Measurements from ENCODE around the gene SORL1-AS1.
"Not testable (repeated sequence)": the region's sequence is repeated elsewhere in the genome, so short reads cannot be mapped to it uniquely, and the experiment has no call there.

SORL1-AS1 gene

GRCh38 chr11:121482231-121483129 lies 29.7 kb upstream of the SORL1-AS1 start (continued):
- TF ChIP-seq TCF7 (CRISPR knock-in tag; IDR thresholded peaks at IDR 0.05; ENCODE audit: low read depth) (no peak), ZBTB43 (CRISPR knock-in tag; IDR thresholded peaks at IDR 0.05) (no peak), ZNF396 (CRISPR knock-in tag; IDR thresholded peaks at IDR 0.05; ENCODE audit: borderline replicate concordance) (no peak), ZNF423 (CRISPR knock-in tag; IDR thresholded peaks at IDR 0.05) (no peak), ZNF121 (CRISPR knock-in tag; IDR thresholded peaks at IDR 0.05) (no peak)
- TF ChIP-seq, protein P1, sequence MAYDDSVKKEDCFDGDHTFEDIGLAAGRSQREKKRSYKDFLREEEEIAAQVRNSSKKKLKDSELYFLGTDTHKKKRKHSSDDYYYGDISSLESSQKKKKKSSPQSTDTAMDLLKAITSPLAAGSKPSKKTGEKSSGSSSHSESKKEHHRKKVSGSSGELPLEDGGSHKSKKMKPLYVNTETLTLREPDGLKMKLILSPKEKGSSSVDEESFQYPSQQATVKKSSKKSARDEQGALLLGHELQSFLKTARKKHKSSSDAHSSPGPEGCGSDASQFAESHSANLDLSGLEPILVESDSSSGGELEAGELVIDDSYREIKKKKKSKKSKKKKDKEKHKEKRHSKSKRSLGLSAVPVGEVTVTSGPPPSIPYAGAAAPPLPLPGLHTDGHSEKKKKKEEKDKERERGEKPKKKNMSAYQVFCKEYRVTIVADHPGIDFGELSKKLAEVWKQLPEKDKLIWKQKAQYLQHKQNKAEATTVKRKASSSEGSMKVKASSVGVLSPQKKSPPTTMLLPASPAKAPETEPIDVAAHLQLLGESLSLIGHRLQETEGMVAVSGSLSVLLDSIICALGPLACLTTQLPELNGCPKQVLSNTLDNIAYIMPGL (CRISPR knock-in tag; IDR thresholded peaks at IDR 0.05) = no peak

DNA sequence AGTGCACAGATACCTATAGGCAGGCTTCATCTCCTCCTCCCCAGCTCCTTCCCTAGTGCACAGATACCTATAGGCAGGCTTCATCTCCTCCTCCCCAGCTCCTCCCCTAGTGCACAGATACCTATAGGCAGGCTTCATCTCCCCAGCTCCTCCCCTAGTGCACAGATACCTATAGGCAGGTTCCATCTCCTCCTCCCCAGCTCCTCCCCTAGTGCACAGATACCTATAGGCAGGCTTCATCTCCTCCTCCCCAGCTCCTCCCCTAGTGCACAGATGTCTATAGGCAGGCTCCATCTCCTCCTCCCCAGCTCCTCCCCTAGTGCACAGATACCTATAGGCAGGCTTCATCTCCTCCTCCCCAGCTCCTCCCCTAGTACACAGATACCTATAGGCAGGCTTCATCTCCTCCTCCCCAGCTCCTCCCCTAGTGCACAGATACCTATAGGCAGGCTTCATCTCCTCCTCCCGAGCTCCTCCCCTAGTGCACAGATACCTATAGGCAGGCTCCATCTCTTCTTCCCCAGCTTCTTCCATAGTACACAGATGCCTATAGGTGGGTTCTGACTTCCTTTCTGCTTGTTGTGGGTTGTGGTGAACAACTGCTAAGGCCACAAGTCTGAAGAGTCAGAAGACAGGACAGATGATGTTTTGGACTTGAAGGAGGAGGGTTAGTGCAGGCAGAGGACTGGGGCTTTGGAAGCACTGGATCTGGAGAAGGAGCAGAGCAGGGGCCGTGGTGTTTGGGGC lies 28.9 kb upstream of the SORL1-AS1 start:
- H3K9me3 Mint-ChIP-seq; H3K27me3 Mint-ChIP-seq (ENCODE audit: low read depth); H3K4me3 Mint-ChIP-seq; POLR2A ChIA-PET; DNase-seq (ENCODE audit: low spot score); ATAC-seq: not testable (repeated sequence)
- CTCF ChIA-PET = interaction anchor here (1.6 kb wide), 1 partner anchor 25 kb away, joined by 3 read pairs; no protein-coding TSS in a partner anchor
- peaks cover 68% of the 10 kb centered on the region for H3K4me1 Mint-ChIP-seq
- peak overlapping the region; percentile 78 for H3K27ac Mint-ChIP-seq
- peaks cover 27% of the 10 kb centered on the region for H3K36me3 Mint-ChIP-seq

- CTCF ChIA-PET = interaction anchor here (0.7 to 1.8 kb wide), 4 partner anchors 14 to 45 kb away, joined by 3 to 5 read pairs (median 4); no protein-coding TSS in a partner anchor
- H3K4me1 Mint-ChIP-seq = peaks cover 77% of the 10 kb centered on the region
- peak; percentile 40 for ATAC-seq
These were observed 27.0 kb upstream of the SORL1-AS1 start for GRCh38 chr11:121479698-121480238.

GRCh38 chr11:121478895-121479697 lies 26.3 kb upstream of the SORL1-AS1 start:
- Mint-ChIP-seq H3K27ac (peak overlapping the region; percentile 94), H3K9me3 (no peaks in the 10 kb centered on the region), H3K4me3 (peak overlapping the region; percentile 54), H3K27me3 (ENCODE audit: low read depth) (no peaks in the 10 kb centered on the region), H3K4me1 (peaks cover 79% of the 10 kb centered on the region), H3K36me3 (peaks cover 9% of the 10 kb centered on the region)
- ATAC-seq = peak; percentile 93
- POLR2A ChIA-PET = no interaction called here
- CTCF ChIA-PET = interaction anchor here (1.0 to 1.8 kb wide), 3 partner anchors 13 to 44 kb away, joined by 3 to 5 read pairs (median 4); no protein-coding TSS in a partner anchor
- peak; percentile 75 for DNase-seq (ENCODE audit: low spot score)
- TF ChIP-seq TCF7 (CRISPR knock-in tag; IDR thresholded peaks at IDR 0.05; ENCODE audit: low read depth) (no peak), ZNF232 (CRISPR knock-in tag; IDR thresholded peaks at IDR 0.05) (no peak), NR3C1 (CRISPR knock-in tag; conservative IDR thresholded peaks at IDR 0.05; ENCODE audit: low read depth) (no peak), SOX15 (CRISPR knock-in tag; IDR thresholded peaks at IDR 0.05) (no peak), NR2C2 (CRISPR knock-in tag; IDR thresholded peaks at IDR 0.05) (no peak), CBFB (CRISPR knock-in tag; IDR thresholded peaks at IDR 0.05; ENCODE audit: low read depth) (no peak), ZNF121 (CRISPR knock-in tag; IDR thresholded peaks at IDR 0.05) (no peak), ERG (CRISPR knock-in tag; IDR thresholded peaks at IDR 0.05) (no peak), AFF4 (CRISPR knock-in tag; IDR thresholded peaks at IDR 0.05; ENCODE audit: borderline replicate concordance) (no peak), ATF3 (CRISPR knock-in tag; conservative IDR thresholded peaks at IDR 0.05) (no peak)

More at GRCh38 chr11:121479698-121480238, 27.0 kb upstream of the SORL1-AS1 start:
- Mint-ChIP-seq H3K9me3 (no peaks in the 10 kb centered on the region), H3K27me3 (ENCODE audit: low read depth) (no peaks in the 10 kb centered on the region), H3K27ac (peak overlapping the region; percentile 94), H3K4me3 (peak overlapping the region; percentile 54), H3K36me3 (peaks cover 15% of the 10 kb centered on the region)
- peak; percentile 39 for DNase-seq (ENCODE audit: low spot score)
- TF ChIP-seq ZNF396 (CRISPR knock-in tag; IDR thresholded peaks at IDR 0.05; ENCODE audit: borderline replicate concordance) (no peak), MYBL2 (CRISPR knock-in tag; IDR thresholded peaks at IDR 0.05) (no peak), ETV6 (CRISPR knock-in tag; IDR thresholded peaks at IDR 0.05) (peak; percentile 62; the same call in 1 of the 2 replicates), GTF2I (CRISPR knock-in tag; conservative IDR thresholded peaks at IDR 0.05) (no peak)
- POLR2A ChIA-PET = no interaction called here

Measured in WTC11 (cell line).